Activated T-helper 9 cell treated with anti-CD3 and anti-CD28 coated beads, Interleukin-2, amount 50 U/mL, for 16 hours (primary cell): ENCODE data around the gene PTAR1.
"Not testable (repeated sequence)": the region's sequence is repeated elsewhere in the genome, so short reads cannot be mapped to it uniquely, and the experiment has no call there.

Experiments
- DNase-seq: peaks from one replicate; pipeline ENCODE4 v3.0.0-alpha.2; 2020; ENCODE audit warnings: low read depth

PTAR1 gene, protein sequence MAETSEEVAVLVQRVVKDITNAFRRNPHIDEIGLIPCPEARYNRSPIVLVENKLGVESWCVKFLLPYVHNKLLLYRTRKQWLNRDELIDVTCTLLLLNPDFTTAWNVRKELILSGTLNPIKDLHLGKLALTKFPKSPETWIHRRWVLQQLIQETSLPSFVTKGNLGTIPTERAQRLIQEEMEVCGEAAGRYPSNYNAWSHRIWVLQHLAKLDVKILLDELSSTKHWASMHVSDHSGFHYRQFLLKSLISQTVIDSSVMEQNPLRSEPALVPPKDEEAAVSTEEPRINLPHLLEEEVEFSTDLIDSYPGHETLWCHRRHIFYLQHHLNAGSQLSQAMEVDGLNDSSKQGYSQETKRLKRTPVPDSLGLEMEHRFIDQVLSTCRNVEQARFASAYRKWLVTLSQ

GRCh38 chr9:69759421-69760277 is at the start of gene PTAR1:
Gene PTAR1 (minus strand): TSS chr9:69760011. CDS start chr9:69759938, 73 bp downstream.
- peak; percentile 85 for DNase-seq

DNA sequence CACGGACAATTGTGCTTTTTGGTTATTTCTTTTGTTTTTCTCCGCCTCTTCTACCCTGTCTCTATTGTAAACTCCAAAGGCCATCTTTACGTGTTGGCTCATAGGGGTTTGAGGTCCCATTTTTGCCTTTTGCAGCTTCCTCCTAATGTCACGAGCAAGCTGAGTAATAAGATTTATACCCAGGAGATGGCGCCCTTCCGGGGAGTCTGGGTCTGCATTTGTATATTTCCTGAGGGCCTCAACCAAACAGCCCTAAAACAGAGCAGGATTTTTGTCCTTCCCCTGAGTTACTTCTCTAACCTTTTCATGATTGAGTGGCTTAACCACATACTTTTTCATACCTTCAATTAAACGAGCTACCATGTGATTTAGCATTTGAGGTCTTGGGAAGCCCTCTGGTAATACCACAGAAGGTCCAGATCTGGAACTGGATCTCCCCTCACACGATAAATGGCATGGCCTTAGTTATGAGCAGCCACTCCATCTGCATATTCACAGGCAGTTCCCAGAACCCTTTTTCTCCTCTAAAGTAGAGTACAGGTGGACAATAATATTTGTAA is 49.6 kb upstream of the PTAR1 start:
- no peak for DNase-seq

DNA sequence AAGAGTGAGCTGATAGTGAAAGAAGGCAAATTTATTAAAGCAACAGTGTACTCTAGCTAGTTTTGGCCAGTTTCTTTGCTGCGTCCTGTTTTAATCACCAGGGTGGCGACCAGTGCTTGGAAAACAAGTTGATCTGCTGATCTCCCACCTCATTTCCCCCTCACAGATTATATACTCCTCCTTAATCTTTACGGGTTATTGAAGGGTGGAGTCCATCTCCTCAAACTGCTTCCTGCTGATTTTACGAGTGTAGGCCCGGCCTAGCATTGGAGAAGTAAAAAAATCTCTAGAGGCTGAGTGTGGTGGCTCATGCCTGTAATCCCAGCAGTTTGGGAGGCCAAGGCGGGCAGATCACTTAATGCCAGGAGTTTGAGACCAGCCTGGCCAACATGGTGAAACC is 46.8 kb upstream of the PTAR1 start:
- no peak for DNase-seq

- no peak for DNase-seq
Measured at GRCh38 chr9:69805962-69806515, 46.2 kb upstream of the PTAR1 start.

DNA sequence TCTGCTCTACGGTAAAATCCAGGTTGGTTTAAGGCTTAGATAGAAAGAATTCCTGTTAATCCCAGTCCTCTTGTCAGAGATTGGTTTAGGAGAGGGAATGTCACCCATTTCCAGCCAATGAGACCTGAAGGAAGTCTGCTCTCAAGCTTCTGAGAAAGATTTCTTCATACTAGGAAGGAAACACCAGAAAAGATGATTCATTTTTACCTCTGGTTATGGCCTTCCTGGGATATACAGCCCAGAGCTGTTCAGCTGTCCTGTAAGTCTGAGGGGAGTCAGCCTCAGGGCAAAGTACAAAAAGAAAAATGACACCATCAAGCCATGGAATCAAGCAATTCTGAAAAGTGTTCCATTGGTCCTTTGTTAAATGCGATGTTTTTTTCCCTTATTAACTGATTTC is 42.2 kb upstream of the PTAR1 start:
- DNase-seq, result no peak

DNA sequence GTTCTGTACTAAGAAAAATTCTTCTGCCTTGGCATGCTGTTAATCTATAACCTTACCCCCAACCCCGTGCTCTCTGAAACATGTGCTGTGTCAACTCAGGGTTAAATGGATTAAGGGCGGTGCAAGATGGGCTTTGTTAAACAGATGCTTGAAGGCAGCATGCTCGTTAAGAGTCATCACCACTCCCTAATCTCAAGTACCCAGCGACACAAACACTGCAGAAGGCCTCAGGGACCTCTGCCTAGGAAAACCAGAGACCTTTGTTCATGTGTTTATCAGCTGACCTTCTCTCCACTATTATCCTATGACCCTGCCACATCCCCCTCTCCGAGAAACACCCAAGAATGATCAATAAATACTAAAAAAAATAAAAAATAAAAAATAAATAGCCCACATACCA is 40.2 kb upstream of the PTAR1 start:
- DNase-seq, result not testable (repeated sequence)

DNA sequence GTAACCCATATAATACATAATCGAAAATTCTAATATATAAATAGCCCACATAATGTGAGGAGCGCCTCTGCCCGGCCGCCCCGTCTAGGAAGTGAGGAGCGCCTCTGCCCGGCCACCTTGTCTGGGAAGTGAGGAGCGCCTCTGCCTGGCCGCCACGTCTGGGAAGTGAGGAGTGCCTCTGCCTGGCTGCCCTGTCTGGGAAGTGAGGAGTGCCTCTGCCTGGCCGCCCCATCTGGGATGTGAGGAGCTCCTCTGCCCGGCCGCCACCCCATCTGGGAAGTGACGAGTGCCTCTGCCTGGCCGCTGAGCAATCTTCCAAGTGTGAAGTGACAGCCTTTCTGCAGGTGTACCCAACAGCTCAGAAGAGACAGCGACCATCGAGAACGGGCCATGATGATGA is 39.7 kb upstream of the PTAR1 start:
- DNase-seq, result not testable (repeated sequence)

GRCh38 chr9:69798744-69799143 is 38.9 kb upstream of the PTAR1 start:
- DNase-seq, result no peak

DNA sequence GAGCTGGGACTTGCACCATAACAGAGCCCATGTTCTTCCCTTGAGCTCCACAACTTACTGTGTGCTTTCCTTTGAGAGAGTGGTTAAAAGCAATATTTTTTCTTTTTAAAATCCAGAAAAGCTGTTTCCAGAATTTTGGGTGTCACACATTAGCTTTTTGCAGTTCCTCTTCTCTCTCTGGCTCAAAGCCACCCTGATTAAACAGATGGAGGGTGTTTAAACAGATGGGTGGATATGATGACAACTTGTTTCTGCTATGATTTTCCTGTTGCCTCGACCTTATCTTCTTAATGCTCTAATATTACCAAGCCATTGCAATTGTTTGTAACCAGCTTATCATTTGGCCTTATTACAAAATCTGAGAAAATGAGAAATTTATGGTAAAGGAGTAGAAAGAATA is 37.9 kb upstream of the PTAR1 start:
- no peak for DNase-seq

DNA sequence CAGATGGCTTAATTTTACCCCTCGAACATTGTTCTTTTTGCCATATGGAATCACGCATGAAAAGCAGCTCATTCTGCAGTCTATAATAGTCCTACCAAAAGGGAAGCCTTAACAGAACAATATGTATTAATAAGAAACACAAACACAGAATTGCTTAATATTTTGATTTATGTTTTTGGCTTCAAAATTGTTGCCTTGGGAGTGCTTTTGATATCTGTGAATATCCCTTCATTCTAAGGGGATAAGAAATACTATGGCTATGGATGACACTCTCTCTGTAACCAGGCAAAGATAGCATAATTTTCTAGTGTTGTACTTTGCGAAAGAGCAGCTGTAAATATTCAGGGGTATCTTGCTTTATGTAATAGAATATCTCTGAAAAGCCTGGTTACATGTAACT is 34.5 kb upstream of the PTAR1 start:
- DNase-seq, result no peak

- no peak for DNase-seq
Measured at GRCh38 chr9:69785757-69786156, 25.9 kb upstream of the PTAR1 start.

DNA sequence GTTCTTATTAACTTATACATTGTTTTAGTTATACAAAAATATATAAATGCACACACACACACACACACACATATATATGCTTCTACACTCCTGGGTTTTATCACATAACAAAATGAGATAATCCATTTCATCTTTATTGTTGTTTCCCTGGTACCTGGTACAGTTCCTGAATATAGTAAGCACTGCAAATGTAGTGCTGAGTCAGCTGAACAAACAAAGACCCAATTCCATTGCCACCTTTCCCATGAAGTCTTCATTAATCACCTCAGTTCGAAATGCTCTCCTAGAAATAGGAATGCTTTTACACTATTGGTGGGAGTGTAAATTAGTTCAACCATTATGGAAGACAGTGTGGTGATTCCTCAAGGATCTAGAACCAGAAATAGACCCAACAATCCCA is 13.4 kb upstream of the PTAR1 start:
- DNase-seq, result no peak

GRCh38 chr9:69771775-69772418 is 12.1 kb upstream of the PTAR1 start:
- DNase-seq, result no peak

DNA sequence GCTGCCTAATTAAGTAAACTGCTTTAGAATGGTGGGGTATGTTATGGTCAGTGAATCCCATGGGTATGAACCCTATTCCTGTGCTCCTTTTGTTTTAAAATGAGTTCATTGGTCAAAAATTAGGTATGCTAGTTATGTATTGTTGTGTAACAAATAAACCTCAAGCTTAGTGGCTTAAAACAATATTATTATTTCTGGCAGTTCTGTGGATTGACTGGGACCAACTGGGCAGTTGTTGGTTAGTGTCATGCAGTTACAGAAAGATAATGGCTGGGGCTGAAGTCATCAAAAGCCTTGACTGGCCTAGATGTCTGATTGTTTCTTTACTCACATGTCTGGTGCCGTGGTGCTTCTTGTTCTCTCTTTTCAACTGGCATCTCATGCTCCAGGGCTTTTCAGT is 8.9 kb upstream of the PTAR1 start:
- DNase-seq, result no peak

DNA sequence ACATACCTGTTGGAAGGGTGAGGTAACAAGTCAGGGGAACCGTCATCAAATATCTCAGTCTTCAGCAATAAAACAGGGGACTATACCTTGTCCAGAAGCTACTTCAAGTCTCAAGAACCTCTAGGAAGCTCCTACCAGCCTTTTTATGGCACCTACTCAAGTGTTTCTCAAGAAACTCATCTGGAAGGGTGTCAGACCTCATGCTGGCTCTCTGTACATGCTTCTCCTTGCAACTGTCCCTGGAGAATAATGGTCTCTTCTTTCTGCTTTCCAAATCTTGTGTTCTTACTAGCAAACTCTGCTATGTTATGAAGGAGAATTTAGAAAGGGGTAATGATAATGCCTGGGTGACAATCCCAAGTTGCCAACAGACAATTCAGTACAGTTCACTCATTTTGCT is 8.3 kb upstream of the PTAR1 start:
- DNase-seq, result no peak

DNA sequence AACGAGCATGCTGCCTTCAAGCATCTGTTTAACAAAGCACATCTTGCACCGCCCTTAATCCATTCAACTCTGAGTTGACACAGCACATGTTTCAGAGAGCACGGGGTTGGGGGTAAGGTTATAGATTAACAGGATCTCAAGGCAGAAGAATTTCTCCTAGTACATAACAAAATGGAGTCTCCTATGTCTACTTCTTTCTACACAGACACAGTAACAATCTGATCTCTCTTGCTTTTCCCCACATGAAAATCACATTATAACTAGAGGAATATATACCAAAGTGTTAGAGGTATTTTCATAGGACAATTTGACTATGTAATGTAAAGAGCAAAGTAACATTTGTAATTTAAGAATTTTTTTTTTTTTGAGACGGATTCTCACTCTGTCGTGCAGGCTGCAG is 4.1 kb upstream of the PTAR1 start:
- DNase-seq, result not testable (repeated sequence)

GRCh38 chr9:69762527-69762926 is 2.7 kb upstream of the PTAR1 start:
- no peak for DNase-seq

- DNase-seq, result no peak
Measured at GRCh38 chr9:69760278-69760610, 433 bp upstream of the PTAR1 start.

DNA sequence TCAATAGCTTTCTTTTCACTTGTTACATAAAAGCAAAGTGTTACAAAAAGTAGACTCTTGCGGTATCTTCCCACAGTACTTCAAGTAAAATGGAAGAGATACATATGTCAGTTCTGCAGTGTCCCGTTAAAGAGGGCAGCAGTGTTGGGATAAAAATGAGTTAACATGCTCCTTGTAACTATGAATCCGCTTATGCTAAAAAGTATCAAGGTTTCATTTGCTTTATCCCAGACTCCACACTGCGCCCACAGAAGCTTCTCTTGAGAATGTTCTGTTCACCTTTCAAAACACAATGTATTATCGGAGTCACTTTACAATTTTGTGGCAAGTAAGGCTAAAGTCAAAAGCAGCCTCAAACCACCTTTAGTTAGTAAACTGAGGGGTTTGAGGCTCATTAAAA is 790 bp downstream of the PTAR1 start:
- DNase-seq, result no peak

GRCh38 chr9:69757996-69758675 is 1.7 kb downstream of the PTAR1 start:
- no peak for DNase-seq

- DNase-seq, result no peak
Measured at GRCh38 chr9:69755205-69755604, 4.6 kb downstream of the PTAR1 start.

GRCh38 chr9:69753830-69754229 is 6.0 kb downstream of the PTAR1 start:
- no peak for DNase-seq
